Urothelium cell line (cell line): ENCODE measurements around the gene NRAP.
A peak's percentile ranks its signal among the peaks of the same experiment; 100 is the strongest.

Experiments
- DNase-seq: peaks from one replicate; pipeline ENCODE4 v3.0.0; 2011; ENCODE audit warnings: low spot score, mixed read lengths
- FAIRE-seq: peaks from 2 replicates; lab custom pipeline; 2011; peaks lifted over from hg19 to GRCh38; lab: Jason Lieb, UNC

The NRAP gene

GRCh38 chr10:113610631-113611601 is 52.9 kb downstream of the NRAP start:
- FAIRE-seq (no peak), DNase-seq (no peak)

DNA sequence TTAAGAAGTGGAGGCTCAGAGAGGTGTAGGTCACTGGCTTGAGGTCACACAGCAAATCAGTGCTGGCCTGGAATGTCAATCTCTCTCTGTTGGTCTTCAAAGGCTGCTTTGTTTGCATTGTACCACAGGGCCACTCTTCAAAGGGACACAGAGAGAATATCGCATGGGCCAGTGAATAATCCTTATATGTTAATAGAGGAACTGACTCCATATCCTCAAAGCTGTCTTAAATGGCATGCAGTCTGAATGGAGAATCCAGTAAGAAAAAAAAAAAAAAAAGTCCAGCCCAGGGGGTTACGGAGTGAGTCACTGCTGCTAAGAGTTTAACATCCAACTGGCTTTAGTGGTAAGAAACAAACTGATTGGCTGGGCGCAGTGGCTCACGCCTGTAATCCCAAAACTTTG is 54.1 kb downstream of the NRAP start:
- DNase-seq (peak; percentile 18), FAIRE-seq (no peak)

DNA sequence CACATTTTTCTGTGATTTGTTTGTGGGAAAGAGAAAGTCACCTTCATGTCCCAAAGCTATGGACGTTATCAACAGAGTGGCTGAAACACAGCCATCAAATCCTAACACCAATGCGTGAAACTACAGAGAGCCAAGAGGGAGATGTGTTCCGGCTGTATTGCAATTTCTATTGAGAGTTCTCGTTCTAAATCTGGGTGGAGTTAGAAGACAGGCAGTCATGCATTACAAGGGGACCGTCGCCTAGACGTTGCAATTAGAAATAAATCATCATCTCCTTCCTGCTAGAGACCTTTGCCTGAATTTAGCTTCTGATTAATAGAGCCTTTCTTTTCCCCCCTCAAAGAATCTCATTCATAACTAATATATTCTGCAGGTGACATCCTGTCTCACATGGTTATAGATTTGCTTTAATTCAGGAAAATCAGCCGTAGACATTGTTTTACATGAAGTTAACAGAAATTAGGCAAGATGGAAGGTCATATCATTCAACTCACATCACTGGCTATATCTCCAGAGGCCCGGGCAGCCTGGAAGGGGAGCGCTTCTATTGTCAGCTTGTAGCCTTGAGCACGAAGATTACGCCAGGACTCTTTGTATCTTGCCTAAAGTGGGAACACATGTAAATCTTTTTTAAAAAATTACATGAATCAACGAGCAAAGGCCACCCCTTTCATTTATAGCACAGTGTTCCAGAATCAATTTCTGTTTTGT is 58.4 kb downstream of the NRAP start:
- FAIRE-seq (no peak), DNase-seq (no peak)

GRCh38 chr10:113604572-113604971 is 59.3 kb downstream of the NRAP start:
- no peak for FAIRE-seq
- DNase-seq = no peak

DNA sequence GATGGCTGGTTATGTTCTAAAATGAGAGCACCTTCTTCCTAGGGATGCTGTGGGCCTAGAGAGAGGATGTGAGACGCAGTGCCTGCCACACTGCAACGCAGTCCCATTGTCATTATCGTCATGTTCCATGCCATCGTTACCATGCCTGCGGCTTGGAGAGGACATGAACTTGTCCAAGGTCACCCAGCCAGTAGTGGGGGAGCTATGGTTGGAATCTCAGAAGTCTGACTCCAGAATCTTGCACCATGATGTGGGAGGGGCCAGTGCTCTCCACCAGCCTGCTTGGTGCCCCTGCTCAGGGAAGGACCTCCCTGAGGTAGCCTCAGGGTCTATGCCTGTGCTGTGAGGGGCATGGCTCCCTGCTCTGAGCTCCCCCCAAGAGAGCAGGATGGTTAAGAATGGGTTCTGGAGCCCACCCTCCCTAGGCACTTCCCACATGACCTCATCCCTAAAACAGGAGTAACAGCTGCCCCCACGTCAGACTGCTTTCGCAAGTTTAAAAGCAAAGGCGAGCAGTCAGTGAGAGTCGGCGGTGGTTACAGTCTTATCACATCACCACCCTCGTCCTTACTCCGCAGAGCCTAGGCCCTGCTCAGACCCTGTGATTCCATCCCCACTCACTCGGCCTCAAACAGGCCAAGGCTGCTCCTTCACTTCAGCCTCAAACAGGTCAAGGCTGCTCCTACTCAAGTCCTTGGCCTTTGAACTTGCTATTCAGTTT is 60.6 kb downstream of the NRAP start:
- no peak for FAIRE-seq
- DNase-seq = no peak

GRCh38 chr10:113600569-113600968 is 63.3 kb downstream of the NRAP start:
- DNase-seq (no peak), FAIRE-seq (no peak)

- DNase-seq = no peak
- no peak for FAIRE-seq
These were observed 69.2 kb downstream of the NRAP start for GRCh38 chr10:113594652-113595051.

- no peak for DNase-seq
- no peak for FAIRE-seq
These were observed 71.5 kb downstream of the NRAP start for GRCh38 chr10:113592380-113592779.

- FAIRE-seq = no peak
- DNase-seq = no peak
These were observed 73.3 kb downstream of the NRAP start for GRCh38 chr10:113590581-113590980.

- DNase-seq (no peak), FAIRE-seq (no peak)
These were observed 74.6 kb downstream of the NRAP start for GRCh38 chr10:113589201-113589770.

GRCh38 chr10:113585949-113586348 is 77.9 kb downstream of the NRAP start:
- FAIRE-seq = peak; percentile 50

GRCh38 chr10:113583571-113583970 is 80.3 kb downstream of the NRAP start:
- FAIRE-seq (no peak), DNase-seq (no peak)

More at GRCh38 chr10:113585949-113586348, 77.9 kb downstream of the NRAP start:
- DNase-seq = peak; percentile 12

- no peak for DNase-seq
- no peak for FAIRE-seq
These were observed 82.7 kb downstream of the NRAP start for GRCh38 chr10:113581092-113581491.

DNA sequence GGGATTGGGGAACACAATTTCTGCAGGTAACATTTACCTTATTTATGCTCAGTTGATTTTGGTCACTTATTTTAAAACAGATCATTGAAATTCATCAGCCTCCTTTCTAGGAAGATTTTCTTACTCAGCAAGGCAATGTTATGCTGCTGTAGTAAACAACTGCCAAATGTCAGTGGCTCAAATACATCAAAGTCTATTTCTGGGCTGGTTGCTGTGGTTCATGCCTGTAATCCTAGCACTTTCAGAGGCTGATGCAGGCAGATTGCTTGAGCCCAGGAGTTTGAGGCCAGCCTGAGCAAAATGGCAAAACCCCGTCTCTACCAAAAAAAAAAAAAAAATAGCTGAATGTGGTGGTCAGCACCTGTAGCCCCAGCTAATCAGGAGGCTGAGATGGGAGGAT is 85.1 kb downstream of the NRAP start:
- FAIRE-seq (no peak), DNase-seq (no peak)

GRCh38 chr10:113576852-113577251 is 87.0 kb downstream of the NRAP start:
- peak; percentile 36 for DNase-seq
- no peak for FAIRE-seq

DNA sequence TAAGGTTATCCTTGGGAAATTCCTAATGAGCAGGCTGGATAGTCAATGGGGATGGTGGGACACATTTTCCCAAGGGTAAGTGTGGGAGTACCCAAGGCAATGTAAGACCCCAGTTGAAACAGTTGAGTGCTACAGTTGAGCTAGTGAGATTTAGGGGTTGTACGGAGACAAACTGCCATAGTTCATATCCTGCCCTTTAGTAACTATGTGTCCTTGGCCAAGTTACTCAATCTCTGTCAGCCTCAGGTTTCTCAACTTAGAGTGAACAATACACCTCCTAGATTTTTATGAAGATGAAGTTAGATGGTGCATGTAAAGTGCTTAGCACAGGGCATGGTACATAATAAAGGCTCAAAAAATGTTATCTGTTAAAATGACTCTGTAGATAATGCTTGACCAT is 90.5 kb downstream of the NRAP start:
- DNase-seq (no peak), FAIRE-seq (no peak)

GRCh38 chr10:113572520-113573290 is 91.1 kb downstream of the NRAP start:
- FAIRE-seq (no peak), DNase-seq (no peak)

DNA sequence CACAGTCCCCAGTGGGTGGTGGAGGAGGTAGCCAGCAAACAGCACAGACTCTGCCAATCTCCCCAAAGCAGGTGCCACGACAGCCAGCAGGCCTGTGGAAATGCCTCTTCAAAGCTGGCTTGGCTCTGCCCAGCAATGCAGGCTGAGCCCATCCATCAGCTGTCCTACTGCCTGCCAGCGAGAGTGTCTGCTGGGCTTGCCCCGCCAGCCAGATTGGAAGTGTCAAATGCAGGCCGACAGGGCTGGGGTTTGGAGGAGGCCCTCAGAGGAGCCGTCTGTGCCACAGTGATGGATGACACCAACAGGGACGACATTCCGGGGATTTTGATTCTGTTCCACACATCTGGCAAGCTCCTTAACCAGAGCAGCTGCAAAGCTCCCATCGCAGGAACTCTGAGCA is 94.3 kb downstream of the NRAP start:
- FAIRE-seq (no peak), DNase-seq (no peak)

DNA sequence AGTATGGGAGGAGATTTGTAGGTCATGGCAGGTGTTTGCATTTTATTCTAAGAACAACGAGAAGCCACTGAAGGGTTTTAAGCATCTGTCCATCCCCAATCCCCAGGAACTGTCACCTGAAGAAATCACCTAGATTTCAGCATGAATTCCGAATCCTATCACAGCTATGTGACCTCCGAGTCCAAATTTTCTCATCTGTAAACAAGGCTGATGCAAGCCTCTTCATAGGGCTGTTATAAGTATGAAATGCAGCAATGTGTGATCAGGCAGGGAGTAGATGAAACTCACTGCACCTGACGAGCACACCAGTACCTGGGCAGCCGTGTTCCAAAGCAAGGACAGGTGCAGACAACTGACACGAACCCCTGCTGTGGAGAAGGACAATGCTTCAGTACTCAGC is 97.0 kb downstream of the NRAP start:
- no peak for FAIRE-seq
- no peak for DNase-seq

DNA sequence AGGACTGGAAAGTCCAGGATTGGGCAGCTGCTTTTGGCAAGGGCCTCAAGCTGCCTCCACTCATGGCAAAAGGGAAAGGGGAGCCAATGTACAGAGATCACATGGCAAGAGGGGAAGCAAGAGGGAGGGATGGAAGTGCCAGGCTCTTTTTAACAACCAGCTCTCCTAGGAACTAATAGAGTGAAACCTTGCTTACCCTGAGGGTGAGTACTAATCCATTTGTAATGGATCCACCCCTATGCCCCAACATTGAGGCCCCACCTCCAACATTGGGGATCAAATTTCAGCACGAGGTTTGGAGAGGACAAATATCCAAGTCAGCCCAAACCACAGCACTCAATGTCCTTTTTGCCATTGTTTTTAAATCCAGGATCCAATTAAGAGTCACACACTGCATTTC is 98.5 kb downstream of the NRAP start:
- no peak for DNase-seq
- FAIRE-seq = no peak
